ENCODE measurements around the gene ARHGEF10L.

DNA sequence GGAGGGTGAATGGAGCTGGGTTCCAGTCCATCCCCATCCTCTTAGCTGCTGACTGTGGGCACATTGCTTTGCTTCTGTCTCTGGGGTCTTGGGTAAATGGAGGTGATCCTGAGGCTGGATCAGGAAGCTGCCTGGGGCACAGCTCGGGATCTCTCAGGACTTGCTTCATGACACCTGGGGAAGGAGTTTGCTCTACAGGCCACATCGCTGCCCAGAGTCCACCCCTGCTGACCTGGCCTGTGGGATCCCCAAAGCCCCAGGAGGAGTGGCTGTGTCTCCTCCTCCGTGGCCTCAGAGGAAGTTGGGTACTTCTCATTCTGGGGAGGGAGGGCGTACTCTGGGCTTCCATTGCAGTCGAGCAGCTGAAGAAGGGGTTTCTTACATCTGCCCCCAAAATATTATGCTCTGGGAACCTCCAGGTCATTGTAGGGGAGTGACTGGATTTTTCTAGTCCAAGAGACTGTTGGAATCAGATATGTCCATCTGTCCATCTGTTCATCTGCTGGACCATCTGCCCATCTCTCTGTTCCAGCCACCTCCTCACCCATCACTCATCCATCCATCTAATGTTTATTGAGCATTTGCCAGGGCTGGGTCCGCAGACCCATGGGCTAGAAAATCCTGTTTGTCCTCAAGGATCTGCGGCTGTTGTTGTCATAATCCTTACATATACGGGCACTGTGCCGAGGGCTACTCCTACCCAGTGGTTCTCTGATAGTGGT is 45.9 kb downstream of the ARHGEF10L start:
- no peak for TF ChIP-seq POLR2AphosphoS5 (IDR thresholded peaks at IDR 0.05; ENCODE audit: low read depth)
- TF ChIP-seq, protein P1, sequence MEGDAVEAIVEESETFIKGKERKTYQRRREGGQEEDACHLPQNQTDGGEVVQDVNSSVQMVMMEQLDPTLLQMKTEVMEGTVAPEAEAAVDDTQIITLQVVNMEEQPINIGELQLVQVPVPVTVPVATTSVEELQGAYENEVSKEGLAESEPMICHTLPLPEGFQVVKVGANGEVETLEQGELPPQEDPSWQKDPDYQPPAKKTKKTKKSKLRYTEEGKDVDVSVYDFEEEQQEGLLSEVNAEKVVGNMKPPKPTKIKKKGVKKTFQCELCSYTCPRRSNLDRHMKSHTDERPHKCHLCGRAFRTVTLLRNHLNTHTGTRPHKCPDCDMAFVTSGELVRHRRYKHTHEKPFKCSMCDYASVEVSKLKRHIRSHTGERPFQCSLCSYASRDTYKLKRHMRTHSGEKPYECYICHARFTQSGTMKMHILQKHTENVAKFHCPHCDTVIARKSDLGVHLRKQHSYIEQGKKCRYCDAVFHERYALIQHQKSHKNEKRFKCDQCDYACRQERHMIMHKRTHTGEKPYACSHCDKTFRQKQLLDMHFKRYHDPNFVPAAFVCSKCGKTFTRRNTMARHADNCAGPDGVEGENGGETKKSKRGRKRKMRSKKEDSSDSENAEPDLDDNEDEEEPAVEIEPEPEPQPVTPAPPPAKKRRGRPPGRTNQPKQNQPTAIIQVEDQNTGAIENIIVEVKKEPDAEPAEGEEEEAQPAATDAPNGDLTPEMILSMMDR (IDR thresholded peaks at IDR 0.05; ENCODE audit: insufficient read depth, low read length), result no peak
- TF ChIP-seq, protein P2, sequence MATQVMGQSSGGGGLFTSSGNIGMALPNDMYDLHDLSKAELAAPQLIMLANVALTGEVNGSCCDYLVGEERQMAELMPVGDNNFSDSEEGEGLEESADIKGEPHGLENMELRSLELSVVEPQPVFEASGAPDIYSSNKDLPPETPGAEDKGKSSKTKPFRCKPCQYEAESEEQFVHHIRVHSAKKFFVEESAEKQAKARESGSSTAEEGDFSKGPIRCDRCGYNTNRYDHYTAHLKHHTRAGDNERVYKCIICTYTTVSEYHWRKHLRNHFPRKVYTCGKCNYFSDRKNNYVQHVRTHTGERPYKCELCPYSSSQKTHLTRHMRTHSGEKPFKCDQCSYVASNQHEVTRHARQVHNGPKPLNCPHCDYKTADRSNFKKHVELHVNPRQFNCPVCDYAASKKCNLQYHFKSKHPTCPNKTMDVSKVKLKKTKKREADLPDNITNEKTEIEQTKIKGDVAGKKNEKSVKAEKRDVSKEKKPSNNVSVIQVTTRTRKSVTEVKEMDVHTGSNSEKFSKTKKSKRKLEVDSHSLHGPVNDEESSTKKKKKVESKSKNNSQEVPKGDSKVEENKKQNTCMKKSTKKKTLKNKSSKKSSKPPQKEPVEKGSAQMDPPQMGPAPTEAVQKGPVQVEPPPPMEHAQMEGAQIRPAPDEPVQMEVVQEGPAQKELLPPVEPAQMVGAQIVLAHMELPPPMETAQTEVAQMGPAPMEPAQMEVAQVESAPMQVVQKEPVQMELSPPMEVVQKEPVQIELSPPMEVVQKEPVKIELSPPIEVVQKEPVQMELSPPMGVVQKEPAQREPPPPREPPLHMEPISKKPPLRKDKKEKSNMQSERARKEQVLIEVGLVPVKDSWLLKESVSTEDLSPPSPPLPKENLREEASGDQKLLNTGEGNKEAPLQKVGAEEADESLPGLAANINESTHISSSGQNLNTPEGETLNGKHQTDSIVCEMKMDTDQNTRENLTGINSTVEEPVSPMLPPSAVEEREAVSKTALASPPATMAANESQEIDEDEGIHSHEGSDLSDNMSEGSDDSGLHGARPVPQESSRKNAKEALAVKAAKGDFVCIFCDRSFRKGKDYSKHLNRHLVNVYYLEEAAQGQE (IDR thresholded peaks at IDR 0.05; ENCODE audit: insufficient replicate concordance, low read depth), result no peak
